Kidney tubule cell (primary cell): ENCODE measurements around the gene ZNF865.
A peak's percentile ranks its signal among the peaks of the same experiment; 100 is the strongest.

Experiments
- DNase-seq: peaks from one replicate; pipeline ENCODE4 v3.0.0-alpha.2; 2018; ENCODE audit warnings: low spot score

The ZNF865 gene

DNA sequence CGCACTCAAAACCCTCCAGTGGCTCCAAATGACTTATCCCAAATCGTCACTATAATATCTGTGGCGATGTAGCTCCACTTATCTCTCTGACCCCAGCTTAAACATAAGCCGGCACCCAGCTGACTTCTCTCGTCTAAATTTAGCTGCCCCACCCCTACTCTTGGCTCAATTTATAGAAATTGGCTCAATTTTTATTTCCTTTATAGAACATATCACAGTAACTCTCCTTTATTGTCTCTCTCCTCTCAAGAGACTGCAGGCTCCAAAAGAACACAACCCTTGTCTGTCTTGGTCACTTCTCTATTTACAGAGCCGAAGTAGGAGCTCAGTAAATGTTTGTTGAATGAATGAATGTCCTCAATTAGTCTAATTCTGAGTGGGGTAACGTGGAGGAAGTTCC lies 18.1 kb downstream of the ZNF865 start:
- no peak for DNase-seq

- DNase-seq = peak; percentile 91
Observed at GRCh38 chr19:55624109-55625003, 18.9 kb downstream of the ZNF865 start, which contains the start of gene ZNF784. ZNF784 (minus strand) TSS chr19:55624566; CDS start chr19:55624561, 5 bp downstream.

DNA sequence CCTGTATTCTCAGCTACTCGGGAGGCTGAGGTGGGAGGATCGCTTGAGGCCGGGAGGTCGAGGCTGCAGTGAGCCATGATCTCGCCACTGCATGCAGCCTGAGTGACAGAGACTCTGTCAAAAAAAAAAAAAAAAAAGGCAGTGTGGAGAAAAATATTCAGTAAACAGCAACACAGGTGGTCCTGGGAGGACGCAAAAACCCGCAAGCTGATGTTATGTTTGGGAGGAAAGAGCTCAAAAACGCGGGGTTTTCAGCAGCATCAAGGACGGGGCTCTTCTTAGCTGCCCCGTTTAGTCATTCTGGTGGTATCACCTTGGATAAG lies 19.5 kb downstream of the ZNF865 start:
- no peak for DNase-seq

DNA sequence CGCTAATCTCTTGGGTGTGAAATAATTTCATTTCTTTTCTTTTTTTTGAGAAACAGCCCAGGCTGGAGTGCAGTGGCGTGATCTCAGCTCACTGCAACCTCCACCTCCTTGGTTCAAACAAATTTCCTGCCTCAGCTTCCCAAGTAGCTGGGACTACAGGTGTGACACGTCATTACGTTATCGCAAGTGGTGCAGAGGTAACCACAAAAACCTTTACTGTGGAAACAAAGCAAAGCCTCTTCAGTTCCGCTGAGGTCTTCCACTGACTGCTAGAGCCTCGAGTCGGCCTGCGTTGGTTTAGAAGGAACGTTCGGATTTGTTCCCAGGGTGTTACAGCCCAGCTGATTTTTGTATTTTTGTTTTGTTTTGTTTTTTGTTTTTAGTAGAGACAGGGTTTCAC lies 20.9 kb downstream of the ZNF865 start:
- DNase-seq = no peak

GRCh38 chr19:55632463-55632834 lies 27.0 kb downstream of the ZNF865 start:
- peak; percentile 94 for DNase-seq

- no peak for DNase-seq
Observed at GRCh38 chr19:55633861-55634260, 28.4 kb downstream of the ZNF865 start.

DNA sequence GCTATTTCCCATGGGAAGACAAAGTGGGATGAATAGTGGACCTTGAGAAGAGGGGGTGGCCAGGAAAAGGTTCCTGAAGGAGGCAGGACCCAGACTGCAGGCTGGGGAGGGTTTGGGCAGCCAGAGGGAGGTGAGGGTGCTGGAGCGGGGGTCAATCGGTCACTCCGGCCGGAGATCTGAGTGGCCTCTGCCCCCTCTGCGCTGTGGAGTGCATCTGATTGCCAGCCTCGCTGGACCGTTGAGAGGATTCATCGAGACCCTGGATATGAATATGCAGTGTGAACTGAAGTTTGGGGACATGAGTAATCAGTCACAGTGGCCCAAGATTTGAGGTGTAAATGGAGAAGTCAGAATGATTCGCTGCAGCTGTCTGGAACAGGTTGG lies 29.9 kb downstream of the ZNF865 start:
- DNase-seq = no peak

DNA sequence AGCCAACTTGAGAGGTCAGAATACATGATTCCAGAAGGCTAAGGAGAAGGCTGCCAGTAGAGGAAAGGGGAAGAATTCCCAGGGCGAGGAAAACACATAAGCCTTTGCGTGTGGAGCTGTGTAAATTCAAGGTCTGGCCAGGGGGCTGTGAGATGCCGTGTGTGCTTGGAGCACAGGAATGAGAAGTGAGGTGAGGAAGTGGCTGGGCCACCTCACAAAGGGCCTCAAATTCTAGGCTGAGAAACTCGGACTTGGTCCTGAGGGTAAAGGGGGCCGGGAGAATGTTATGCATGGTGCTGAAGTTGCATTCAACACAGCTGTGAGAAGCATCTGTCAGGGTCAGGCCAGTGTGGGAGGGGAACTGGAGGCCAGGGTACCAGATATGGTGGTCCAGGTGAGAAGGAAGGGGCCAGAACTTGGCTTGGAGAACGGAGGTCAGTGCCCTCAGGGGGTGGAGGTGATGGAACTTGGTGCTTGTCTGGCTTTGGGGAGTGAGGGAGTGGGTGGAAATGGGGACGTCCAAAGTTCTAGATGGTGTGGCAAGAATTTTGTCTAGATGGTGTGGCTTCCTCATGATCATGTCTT lies 30.5 kb downstream of the ZNF865 start:
- DNase-seq = no peak

GRCh38 chr19:55636723-55637122 lies 31.3 kb downstream of the ZNF865 start:
- DNase-seq = no peak

- DNase-seq = no peak
Observed at GRCh38 chr19:55637534-55637933, 32.1 kb downstream of the ZNF865 start.

DNA sequence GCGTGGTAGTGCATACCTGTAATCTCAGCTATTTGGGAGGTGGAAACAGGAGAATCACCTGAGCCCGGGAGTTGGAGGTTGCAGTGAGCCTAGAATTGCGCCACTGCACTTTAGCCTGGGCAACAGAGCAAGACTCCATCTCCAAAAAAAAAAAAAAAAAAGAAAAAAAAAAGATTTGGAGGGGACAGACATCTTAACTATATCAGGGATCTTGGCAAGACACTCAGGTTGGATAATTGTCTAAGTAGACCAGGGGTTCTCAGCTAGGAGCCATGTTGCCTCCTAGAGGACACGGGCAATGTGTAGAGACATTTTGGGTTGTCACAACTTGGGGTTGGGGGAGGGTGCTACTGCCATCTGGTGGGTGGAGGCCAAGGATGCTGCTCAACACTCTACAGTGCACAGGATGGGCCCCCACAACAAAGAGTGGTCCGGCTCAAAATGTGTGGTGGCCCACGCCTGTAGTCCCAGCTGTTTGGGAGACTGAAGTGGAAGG lies 33.5 kb downstream of the ZNF865 start:
- peak; percentile 33 for DNase-seq

- peak; percentile 80 for DNase-seq
Observed at GRCh38 chr19:55640043-55640576, 34.7 kb downstream of the ZNF865 start.

- DNase-seq = peak; percentile 80
Observed at GRCh38 chr19:55640577-55641425, 35.4 kb downstream of the ZNF865 start, which contains the start of gene ZNF580. ZNF580 (plus strand) TSS chr19:55641002; CDS start chr19:55642509, 1,507 bp downstream.

GRCh38 chr19:55641426-55642152 lies 36.1 kb downstream of the ZNF865 start:
- DNase-seq = peak; percentile 31

DNA sequence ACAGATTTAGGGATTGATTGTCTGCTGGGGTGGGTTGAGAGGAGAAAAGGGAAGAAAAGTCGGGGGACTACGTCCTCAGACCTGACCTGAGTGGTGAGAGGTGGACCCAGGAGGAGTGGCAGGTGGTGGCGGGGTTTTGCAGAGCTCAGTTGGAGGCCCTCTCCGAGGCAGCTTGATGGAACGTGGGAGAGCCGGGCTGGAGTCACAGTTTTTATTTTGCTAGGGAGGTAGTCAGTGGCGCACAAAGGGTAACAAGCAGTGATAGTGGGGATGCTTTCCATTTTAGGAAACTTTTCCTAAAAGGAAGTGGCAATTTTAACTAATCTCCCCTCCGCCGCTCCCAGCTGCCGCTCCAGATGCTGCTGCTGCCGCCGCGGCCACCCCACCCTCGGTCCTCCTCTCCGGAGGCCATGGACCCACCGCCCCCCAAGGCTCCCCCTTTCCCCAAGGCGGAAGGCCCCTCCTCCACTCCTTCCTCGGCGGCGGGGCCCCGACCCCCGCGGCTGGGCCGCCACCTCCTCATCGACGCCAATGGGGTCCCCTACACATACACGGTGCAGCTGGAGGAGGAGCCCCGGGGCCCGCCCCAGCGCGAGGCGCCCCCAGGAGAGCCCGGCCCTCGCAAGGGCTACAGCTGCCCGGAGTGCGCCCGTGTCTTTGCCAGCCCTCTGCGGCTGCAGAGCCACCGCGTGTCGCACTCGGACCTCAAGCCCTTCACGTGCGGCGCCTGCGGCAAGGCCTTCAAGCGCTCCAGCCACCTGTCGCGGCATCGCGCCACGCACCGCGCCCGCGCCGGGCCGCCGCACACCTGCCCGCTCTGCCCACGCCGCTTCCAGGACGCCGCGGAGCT lies 36.9 kb downstream of the ZNF865 start:
- peak; percentile 36 for DNase-seq

GRCh38 chr19:55643003-55643886 lies 37.8 kb downstream of the ZNF865 start, which contains the start of gene ZNF581:
ZNF581 (plus strand) TSS chr19:55643649; CDS start chr19:55644572, 923 bp downstream.
- DNase-seq = peak; percentile 84

- no peak for DNase-seq
Observed at GRCh38 chr19:55643887-55644176, 38.4 kb downstream of the ZNF865 start.

- DNase-seq = no peak
Observed at GRCh38 chr19:55644191-55644833, 38.9 kb downstream of the ZNF865 start.
